Dendritic cell treated with granulocyte-macrophage colony-stimulating factor and Interleukin-4, amounts not matched to agents 40 ng/mL and 50 ng/mL, for 4 days (primary cell): ENCODE measurements around the gene SLC39A10.
"Not testable (repeated sequence)": the region's sequence is repeated elsewhere in the genome, so short reads cannot be mapped to it uniquely, and the experiment has no call there.

Experiments used
- H3K27ac Mint-ChIP-seq: one replicate; pipeline ENCODE4 v1.8.0; 2022; ENCODE audit warnings: mild to moderate bottlenecking, mixed read lengths
- H3K27me3 Mint-ChIP-seq: one replicate; pipeline ENCODE4 v1.8.0; 2022; ENCODE audit warnings: mild to moderate bottlenecking, mixed read lengths
- H3K36me3 Mint-ChIP-seq: one replicate; pipeline ENCODE4 v1.8.0; 2022; ENCODE audit warnings: low read depth, mixed read lengths
- H3K4me1 Mint-ChIP-seq: one replicate; pipeline ENCODE4 v1.8.0; 2022; ENCODE audit warnings: low read depth, mixed read lengths
- H3K4me3 Mint-ChIP-seq: one replicate; pipeline ENCODE4 v1.8.0; 2022; ENCODE audit warnings: mild to moderate bottlenecking, moderate library complexity, mixed read lengths
- H3K9me3 Mint-ChIP-seq: one replicate; pipeline ENCODE4 v1.8.0; 2022; ENCODE audit warnings: mixed read lengths
- intact Hi-C: fragments of 100-400 bp; cut with micrococcal nuclease; formaldehyde crosslinking; loops from one replicate; pipeline ENCODE4 v1.15.0; 2022

SLC39A10 gene

DNA sequence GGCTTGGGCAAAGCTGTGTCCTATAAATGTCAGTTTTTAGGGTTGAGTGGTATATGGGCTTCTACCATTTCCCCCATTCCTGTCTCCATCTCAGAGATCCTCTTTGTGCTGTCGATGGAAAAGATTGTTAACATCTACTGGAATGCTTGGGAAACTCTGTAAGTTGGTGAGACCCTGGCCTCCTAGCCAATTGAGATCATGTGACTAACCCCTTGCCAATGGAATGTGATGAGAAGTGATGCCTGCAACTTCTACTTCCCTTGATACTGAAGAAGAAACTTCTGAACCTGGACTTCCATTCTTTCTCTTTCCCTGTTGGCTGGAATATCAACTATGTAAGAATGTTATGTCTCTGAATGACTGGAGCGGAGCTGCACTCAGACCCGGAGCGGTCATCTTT is 14.5 kb downstream of the SLC39A10 start:
- intact Hi-C loops: no loop called here
- H3K36me3 Mint-ChIP-seq: peaks cover 13% of the 10 kb centered on the region
- no peaks in the 10 kb centered on the region for H3K4me1 Mint-ChIP-seq
- no peak overlapping the region for H3K4me3 Mint-ChIP-seq
- no peaks in the 10 kb centered on the region for H3K27me3 Mint-ChIP-seq
- no peaks in the 10 kb centered on the region for H3K9me3 Mint-ChIP-seq
- H3K27ac Mint-ChIP-seq: no peak overlapping the region

DNA sequence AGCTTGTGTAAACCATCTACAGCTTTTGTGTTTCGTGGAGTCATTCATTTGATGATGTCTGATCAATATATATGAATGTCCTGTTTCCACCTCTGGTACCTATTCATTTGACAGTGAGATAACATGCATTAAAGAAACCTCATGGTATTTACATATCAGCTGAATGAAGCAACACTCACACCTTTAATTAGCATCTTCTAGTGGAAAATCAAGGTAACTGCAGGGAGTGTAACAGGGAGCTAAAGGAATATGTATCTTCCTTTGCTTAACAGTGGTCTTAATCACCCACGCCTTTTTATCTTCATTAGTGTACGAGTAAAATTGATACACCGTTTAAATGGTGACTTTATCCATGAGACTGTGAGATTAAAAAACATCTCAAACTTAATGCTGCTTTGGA is 15.6 kb downstream of the SLC39A10 start:
- Mint-ChIP-seq H3K27me3 (no peaks in the 10 kb centered on the region), H3K4me3 (no peak overlapping the region), H3K36me3 (peaks cover 13% of the 10 kb centered on the region), H3K27ac (no peak overlapping the region), H3K4me1 (no peaks in the 10 kb centered on the region), H3K9me3 (no peaks in the 10 kb centered on the region)
- intact Hi-C loops: no loop called here

DNA sequence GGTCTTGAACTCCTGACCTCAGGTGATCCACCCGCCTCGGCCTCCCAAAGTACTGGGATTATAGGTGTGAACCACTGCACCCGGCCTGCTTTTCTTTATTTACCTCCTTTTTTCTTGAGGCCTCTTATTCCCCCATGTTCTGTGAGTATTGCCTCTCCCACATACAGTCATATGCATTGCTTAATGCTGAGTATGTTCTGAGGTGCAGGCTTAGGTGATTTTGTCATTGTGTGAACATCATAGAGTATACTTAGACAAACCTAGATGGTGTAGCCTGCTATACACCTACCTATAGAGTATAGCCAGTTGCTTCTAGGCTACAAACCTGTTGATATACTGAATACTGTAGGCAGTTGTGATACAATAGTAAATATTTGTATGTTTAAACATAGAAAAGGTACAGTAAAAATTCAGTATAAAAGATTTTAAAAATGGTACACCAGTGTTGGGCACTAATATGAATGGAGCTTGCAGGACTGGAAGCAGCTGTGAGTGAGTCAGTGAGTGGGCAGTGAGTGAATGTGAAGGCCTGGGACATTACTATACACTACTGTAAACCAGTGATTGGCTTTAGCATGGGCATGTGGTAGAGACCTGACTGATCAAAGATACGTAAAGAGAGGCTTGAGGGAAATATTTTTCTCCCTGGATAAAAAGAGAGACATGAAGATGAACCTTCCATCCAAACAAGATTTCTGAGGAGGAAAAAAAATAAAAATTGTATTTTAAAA is 17.6 kb downstream of the SLC39A10 start:
- Mint-ChIP-seq H3K9me3 (no peaks in the 10 kb centered on the region), H3K27me3 (no peaks in the 10 kb centered on the region), H3K36me3 (peaks cover 13% of the 10 kb centered on the region), H3K4me1 (no peaks in the 10 kb centered on the region), H3K27ac (no peak overlapping the region), H3K4me3 (no peak overlapping the region)
- intact Hi-C loops: no loop called here

DNA sequence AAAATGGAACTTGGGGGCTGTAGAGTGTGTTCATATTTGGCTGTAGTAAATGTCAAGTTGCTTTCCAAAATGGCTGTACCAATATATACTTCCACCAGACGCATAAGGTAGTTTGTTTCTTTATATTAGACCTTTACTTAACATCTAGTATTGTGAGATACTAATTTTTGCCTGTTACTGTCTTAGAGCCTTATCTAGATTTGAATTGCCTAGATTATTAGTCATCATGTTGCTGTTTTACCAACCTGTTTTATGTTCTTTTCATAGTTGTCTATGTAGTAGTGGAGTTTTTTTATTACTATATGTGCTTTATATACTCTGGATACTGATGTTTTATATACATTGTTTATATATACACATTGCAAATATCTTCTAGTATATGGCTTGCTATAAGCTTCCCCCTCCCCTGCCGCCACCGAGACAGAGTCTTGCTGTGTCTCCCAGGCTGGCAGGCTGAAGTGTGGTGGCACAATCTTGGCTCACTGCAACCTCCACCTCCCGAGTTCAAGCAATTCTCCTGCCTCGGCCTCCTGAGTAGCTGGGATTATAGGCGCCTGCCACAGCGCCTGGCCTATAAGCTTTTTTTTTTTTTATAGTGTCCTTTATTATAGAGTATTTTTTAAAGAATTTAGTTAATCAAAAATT is 18.9 kb downstream of the SLC39A10 start:
- Mint-ChIP-seq H3K27ac (no peak overlapping the region), H3K27me3 (no peaks in the 10 kb centered on the region), H3K4me1 (no peaks in the 10 kb centered on the region), H3K36me3 (peaks cover 25% of the 10 kb centered on the region), H3K9me3 (no peaks in the 10 kb centered on the region), H3K4me3 (no peak overlapping the region)
- intact Hi-C loops: no loop called here

DNA sequence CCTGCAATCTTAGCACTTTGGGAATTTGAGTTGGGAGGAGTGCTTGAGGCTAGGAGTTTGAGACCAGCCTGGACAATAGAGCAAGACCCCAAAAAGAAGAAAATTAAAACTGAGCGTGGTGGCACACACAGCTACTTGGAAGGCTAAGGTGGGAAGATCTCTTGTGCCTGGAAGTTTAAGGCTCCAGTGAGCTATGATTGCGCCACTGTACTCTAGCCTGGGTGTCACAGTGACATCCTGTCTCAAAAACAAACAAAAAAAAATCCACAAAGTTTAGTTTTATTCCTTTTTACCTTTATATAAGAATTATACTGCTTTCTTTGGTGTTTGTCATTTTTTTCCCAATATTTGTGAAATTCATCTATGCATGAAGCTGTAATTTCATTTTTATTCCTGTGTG is 20.3 kb downstream of the SLC39A10 start:
- no peaks in the 10 kb centered on the region for H3K4me1 Mint-ChIP-seq
- intact Hi-C loops: no loop called here

DNA sequence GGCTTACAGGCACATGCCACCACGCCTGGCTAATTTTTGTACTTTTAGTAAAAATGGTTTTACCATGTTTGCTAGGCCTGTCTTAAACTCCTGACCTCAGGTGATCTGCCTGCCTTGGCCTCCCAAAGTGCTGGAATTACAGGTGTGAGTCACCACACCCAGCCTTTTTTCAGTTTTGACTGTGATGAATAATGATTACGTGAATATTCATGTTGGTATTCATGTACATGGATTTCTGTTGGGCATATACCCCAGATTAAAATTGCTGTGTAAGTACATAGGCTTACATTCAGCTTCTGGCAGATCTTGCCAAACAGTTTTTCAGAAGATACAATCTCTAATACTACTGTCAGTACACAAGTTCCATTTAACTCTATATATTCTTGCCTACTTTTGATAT is 20.9 kb downstream of the SLC39A10 start:
- Mint-ChIP-seq H3K36me3 (peaks cover 24% of the 10 kb centered on the region), H3K4me1 (no peaks in the 10 kb centered on the region), H3K27me3 (no peaks in the 10 kb centered on the region), H3K27ac (no peak overlapping the region), H3K9me3 (no peaks in the 10 kb centered on the region), H3K4me3 (no peak overlapping the region)
- intact Hi-C loops: no loop called here

More for the DNA sequence above, 20.3 kb downstream of the SLC39A10 start:
- no peak overlapping the region for H3K27ac Mint-ChIP-seq
- no peaks in the 10 kb centered on the region for H3K27me3 Mint-ChIP-seq
- peaks cover 24% of the 10 kb centered on the region for H3K36me3 Mint-ChIP-seq
- H3K9me3 Mint-ChIP-seq: no peaks in the 10 kb centered on the region
- H3K4me3 Mint-ChIP-seq: no peak overlapping the region

DNA sequence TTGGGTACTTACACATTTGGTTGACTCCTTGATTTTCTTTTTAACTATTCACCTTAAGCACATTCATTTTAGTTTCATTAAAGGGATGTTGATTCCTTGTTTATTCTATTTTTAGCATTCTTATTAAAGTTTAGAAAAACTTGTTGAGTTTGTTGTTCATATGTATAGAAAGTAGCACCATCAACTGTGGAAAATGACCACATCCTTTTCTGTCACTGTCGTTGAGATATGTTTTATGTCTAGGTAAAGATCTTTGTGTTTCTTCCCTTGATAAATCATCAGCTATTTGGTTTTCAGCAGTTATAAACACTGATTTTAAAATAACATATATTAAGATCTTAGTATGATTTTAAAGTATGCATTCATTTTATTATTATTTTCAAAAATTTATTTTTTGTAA is 25.1 kb downstream of the SLC39A10 start:
- Mint-ChIP-seq H3K4me3 (no peak overlapping the region), H3K36me3 (peaks cover 39% of the 10 kb centered on the region), H3K9me3 (no peaks in the 10 kb centered on the region), H3K4me1 (no peaks in the 10 kb centered on the region), H3K27me3 (no peaks in the 10 kb centered on the region), H3K27ac (no peak overlapping the region)
- intact Hi-C loops: no loop called here

DNA sequence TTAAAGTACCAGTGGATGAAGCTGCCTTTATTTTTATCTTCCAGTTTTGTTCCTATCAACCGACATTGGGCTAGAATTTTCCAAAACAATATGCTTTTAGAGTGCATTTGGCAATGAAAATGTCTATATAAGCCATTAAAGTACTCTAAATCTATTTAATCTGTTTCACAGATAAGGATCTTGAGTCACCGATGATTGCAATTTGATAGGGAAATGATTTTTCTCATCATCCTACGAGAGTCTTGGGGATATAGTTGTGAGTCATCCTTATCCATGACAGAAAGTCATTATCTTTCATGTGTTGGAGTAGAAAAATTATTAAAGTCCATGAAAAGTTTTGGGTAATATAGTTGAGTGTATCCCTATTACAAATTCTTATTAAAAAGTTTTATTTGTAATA is 26.1 kb downstream of the SLC39A10 start:
- H3K4me3 Mint-ChIP-seq: no peak overlapping the region
- H3K4me1 Mint-ChIP-seq: no peaks in the 10 kb centered on the region
- H3K27ac Mint-ChIP-seq: no peak overlapping the region
- no peaks in the 10 kb centered on the region for H3K9me3 Mint-ChIP-seq
- intact Hi-C loops: no loop called here
- H3K27me3 Mint-ChIP-seq: no peaks in the 10 kb centered on the region
- peaks cover 39% of the 10 kb centered on the region for H3K36me3 Mint-ChIP-seq

DNA sequence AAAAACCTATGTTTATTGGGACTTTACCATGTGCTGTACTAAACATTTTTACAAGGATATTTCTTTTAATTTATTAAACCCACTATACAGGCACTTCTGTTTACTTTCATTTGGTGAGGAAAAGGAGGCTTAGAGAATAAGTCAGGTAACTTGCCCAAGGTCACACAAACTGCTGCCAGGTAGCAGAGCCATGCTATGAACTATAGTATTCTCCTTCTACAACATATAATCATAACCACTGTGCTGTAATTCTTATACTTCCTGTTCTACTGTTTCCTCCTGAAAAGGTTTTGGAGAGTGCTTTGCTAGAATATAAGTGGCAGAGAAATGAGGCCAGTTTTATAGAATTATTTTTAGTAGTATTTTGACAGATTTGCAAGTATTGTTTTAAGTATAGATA is 29.5 kb downstream of the SLC39A10 start:
- intact Hi-C loops: no loop called here
- no peak overlapping the region for H3K4me3 Mint-ChIP-seq
- no peaks in the 10 kb centered on the region for H3K27me3 Mint-ChIP-seq
- H3K4me1 Mint-ChIP-seq: no peaks in the 10 kb centered on the region
- H3K27ac Mint-ChIP-seq: no peak overlapping the region
- H3K36me3 Mint-ChIP-seq: peaks cover 39% of the 10 kb centered on the region
- H3K9me3 Mint-ChIP-seq: peaks cover 15% of the 10 kb centered on the region

DNA sequence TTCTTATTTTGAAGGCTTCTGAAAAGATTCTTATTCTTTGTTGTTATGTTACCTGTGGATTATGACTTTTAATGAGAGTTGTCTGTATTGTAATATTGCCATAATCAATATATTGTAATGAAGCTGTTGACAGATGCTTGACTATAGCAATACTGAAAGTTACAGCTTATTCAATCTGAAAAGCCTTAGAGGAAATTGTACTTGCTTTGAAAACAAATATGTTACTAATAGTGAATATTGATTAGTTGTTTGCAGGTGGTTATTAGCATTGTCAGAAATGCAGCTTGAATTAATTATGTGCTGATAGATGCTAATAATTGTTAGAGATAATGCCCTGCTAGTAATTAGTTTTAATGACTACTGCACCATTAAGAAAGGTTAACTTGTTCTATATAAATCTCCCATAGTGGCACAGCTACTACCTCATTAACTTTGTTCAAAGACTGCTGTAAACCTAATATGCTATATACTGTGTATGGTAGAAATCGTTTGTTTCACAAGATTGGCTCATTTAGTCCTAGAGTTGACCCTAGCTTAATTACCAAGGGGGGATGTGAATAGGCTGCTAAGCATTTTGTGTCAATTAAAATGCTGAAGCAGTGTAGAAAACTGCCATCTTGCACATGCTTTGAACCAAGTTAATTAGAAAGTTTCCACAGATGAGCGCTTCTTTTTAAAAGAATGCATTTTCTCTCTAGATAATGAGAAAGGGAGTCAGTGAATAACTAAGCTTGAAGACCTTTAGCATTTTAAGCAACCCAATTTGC is 30.5 kb downstream of the SLC39A10 start:
- H3K9me3 Mint-ChIP-seq: peaks cover 24% of the 10 kb centered on the region
- peaks cover 3% of the 10 kb centered on the region for H3K4me1 Mint-ChIP-seq
- H3K4me3 Mint-ChIP-seq: no peak overlapping the region
- H3K27me3 Mint-ChIP-seq: no peaks in the 10 kb centered on the region
- H3K27ac Mint-ChIP-seq: no peak overlapping the region
- H3K36me3 Mint-ChIP-seq: peaks cover 47% of the 10 kb centered on the region
- intact Hi-C loops: no loop called here

DNA sequence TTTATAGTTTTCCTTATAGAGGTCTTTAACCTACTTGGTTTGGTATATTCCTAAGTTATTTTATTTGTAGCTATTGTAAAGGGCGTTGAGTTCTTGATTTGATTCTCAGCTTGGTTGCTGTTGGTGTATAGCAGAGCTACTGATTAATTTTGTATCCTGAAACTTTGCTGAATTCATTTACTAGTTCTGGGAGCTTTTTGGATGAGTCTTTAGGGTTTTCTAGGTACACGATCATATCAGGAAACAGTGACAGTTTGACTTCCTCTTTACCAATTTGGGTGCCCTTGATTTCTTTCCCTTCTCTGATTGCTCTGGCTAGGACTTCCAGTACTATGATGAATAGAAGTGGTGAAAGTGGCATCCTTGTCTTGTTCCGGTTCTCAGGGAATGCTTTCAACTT is 35.5 kb downstream of the SLC39A10 start:
- H3K27ac Mint-ChIP-seq, intact Hi-C loops, H3K27me3 Mint-ChIP-seq, H3K4me3 Mint-ChIP-seq: not testable (repeated sequence)
- H3K4me1 Mint-ChIP-seq: peaks cover 12% of the 10 kb centered on the region
- peaks cover 56% of the 10 kb centered on the region for H3K9me3 Mint-ChIP-seq
- H3K36me3 Mint-ChIP-seq: peaks cover 55% of the 10 kb centered on the region

DNA sequence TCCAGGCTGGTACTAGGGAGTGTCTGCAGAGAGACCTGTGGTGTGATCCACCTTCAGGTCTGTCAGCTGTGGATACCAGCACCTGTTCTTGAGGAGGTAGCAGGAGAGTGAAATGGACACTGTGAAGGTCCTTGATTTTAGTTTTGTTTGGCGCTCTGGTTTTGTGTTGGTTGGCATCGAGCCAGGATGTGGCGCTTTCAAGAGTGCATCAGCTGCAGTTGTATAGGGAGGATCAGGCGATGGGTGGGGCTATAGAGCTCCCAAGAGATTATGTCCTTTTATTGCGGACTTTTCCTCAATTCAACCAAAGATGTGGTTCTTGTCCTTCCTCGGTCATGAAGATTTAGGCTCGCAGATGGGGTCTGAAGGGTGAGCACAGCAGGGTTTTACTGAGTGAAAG is 37.5 kb downstream of the SLC39A10 start:
- H3K27ac Mint-ChIP-seq: no peak overlapping the region
- peaks cover 66% of the 10 kb centered on the region for H3K9me3 Mint-ChIP-seq
- intact Hi-C loops: no loop called here
- H3K4me1 Mint-ChIP-seq: peaks cover 12% of the 10 kb centered on the region
- no peak overlapping the region for H3K4me3 Mint-ChIP-seq
- peaks cover 52% of the 10 kb centered on the region for H3K36me3 Mint-ChIP-seq
- no peaks in the 10 kb centered on the region for H3K27me3 Mint-ChIP-seq

DNA sequence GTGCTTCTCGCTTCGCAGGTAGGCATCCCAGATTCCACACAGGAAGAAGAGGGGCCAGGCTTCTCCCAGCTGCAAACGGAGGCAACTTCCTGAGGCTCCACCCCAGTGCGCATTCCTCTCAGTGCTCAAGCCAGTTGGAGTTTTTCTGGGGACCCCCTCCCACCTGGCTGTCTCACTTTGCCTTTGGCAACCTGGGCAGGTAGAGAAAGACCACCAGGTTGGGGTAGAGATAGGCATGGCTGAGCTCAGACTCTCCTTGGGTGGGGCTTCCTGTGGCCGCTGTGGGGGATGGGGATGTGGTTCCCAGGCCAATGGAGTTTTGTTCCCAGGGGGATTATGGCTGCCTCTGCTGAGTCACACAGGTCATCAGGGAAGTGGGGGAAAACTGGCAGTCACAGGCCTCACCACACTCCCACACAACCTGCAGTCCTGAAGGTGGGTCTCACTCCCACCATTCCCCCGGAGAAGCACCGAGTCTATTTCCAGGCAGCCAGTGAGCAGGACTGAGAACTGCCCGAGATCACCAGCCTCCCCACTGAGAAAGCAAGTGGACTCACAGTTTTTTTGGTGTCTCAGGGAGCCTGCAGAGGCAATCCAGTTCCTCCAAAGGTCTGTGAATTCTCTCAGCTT is 38.1 kb downstream of the SLC39A10 start:
- Mint-ChIP-seq H3K4me3 (no peak overlapping the region), H3K4me1 (peaks cover 12% of the 10 kb centered on the region), H3K36me3 (peaks cover 51% of the 10 kb centered on the region), H3K9me3 (peaks cover 72% of the 10 kb centered on the region), H3K27ac (no peak overlapping the region), H3K27me3 (no peaks in the 10 kb centered on the region)
- intact Hi-C loops: no loop called here

DNA sequence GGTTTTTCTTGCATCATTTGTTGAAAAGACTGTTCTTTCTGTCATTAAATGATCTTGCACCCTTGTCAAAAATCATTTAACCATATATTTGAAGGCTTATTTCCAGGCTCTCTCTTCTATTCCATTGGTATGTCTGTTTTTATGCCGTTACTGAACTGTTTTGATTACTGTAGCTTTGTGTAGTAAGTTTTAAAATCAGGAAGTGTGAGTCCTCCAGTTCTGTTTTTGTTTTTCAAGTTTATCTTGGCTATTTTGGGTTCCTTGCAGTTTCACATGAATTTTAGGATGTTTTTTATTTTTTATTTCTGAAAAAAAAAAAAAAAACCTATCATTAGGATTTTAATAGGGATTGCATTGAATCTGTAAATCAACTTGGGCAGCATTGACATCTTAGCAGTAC is 39.0 kb downstream of the SLC39A10 start:
- Mint-ChIP-seq H3K36me3 (peaks cover 53% of the 10 kb centered on the region), H3K27me3 (no peaks in the 10 kb centered on the region), H3K27ac (no peak overlapping the region), H3K9me3 (peaks cover 72% of the 10 kb centered on the region), H3K4me3 (no peak overlapping the region), H3K4me1 (peaks cover 12% of the 10 kb centered on the region)
- intact Hi-C loops: no loop called here
